Measurements from ENCODE around the gene RFT1.

RFT1 gene

GRCh38 chr3:53084310-53085001, 45.8 kb downstream of the RFT1 start:
- no peak for TF ChIP-seq GATA2 (IDR thresholded peaks at IDR 0.05; ENCODE audit: low read depth, low read length)
- TF ChIP-seq GATA3 (IDR thresholded peaks at IDR 0.05; ENCODE audit: low read depth, low read length): no peak

- TF ChIP-seq GATA3 (IDR thresholded peaks at IDR 0.05; ENCODE audit: low read depth, low read length) (no peak), GATA2 (IDR thresholded peaks at IDR 0.05; ENCODE audit: low read depth, low read length) (no peak)
Observed at GRCh38 chr3:53083949-53084309, 46.3 kb downstream of the RFT1 start.

GRCh38 chr3:53083521-53083920, 46.7 kb downstream of the RFT1 start:
- no peak for TF ChIP-seq GATA2 (IDR thresholded peaks at IDR 0.05; ENCODE audit: low read depth, low read length)
- no peak for TF ChIP-seq GATA3 (IDR thresholded peaks at IDR 0.05; ENCODE audit: low read depth, low read length)

- TF ChIP-seq GATA3 (IDR thresholded peaks at IDR 0.05; ENCODE audit: low read depth, low read length) (no peak), GATA2 (IDR thresholded peaks at IDR 0.05; ENCODE audit: low read depth, low read length) (no peak)
Observed at GRCh38 chr3:53082736-53083135, 47.5 kb downstream of the RFT1 start.

GRCh38 chr3:53081318-53081717, 48.9 kb downstream of the RFT1 start:
- TF ChIP-seq GATA3 (IDR thresholded peaks at IDR 0.05; ENCODE audit: low read depth, low read length) (no peak), GATA2 (IDR thresholded peaks at IDR 0.05; ENCODE audit: low read depth, low read length) (no peak)

- TF ChIP-seq GATA3 (IDR thresholded peaks at IDR 0.05; ENCODE audit: low read depth, low read length) (no peak), GATA2 (IDR thresholded peaks at IDR 0.05; ENCODE audit: low read depth, low read length) (no peak)
Observed at GRCh38 chr3:53080612-53081205, 49.5 kb downstream of the RFT1 start.

- TF ChIP-seq GATA3 (IDR thresholded peaks at IDR 0.05; ENCODE audit: low read depth, low read length): no peak
- no peak for TF ChIP-seq GATA2 (IDR thresholded peaks at IDR 0.05; ENCODE audit: low read depth, low read length)
Observed at GRCh38 chr3:53079791-53080555, 50.3 kb downstream of the RFT1 start.

- no peak for TF ChIP-seq GATA3 (IDR thresholded peaks at IDR 0.05; ENCODE audit: low read depth, low read length)
- TF ChIP-seq GATA2 (IDR thresholded peaks at IDR 0.05; ENCODE audit: low read depth, low read length): no peak
Observed at GRCh38 chr3:53079147-53079546, 51.1 kb downstream of the RFT1 start.

- TF ChIP-seq GATA2 (IDR thresholded peaks at IDR 0.05; ENCODE audit: low read depth, low read length) (no peak), GATA3 (IDR thresholded peaks at IDR 0.05; ENCODE audit: low read depth, low read length) (no peak)
Observed at GRCh38 chr3:53078656-53079055, 51.6 kb downstream of the RFT1 start.

- TF ChIP-seq GATA2 (IDR thresholded peaks at IDR 0.05; ENCODE audit: low read depth, low read length) (no peak), GATA3 (IDR thresholded peaks at IDR 0.05; ENCODE audit: low read depth, low read length) (no peak)
Observed at GRCh38 chr3:53077476-53078220, 52.6 kb downstream of the RFT1 start.

GRCh38 chr3:53075743-53076140, 54.5 kb downstream of the RFT1 start:
- TF ChIP-seq GATA3 (IDR thresholded peaks at IDR 0.05; ENCODE audit: low read depth, low read length) (no peak), GATA2 (IDR thresholded peaks at IDR 0.05; ENCODE audit: low read depth, low read length) (no peak)

- TF ChIP-seq GATA3 (IDR thresholded peaks at IDR 0.05; ENCODE audit: low read depth, low read length) (no peak), GATA2 (IDR thresholded peaks at IDR 0.05; ENCODE audit: low read depth, low read length) (no peak)
Observed at GRCh38 chr3:53074761-53075742, 55.2 kb downstream of the RFT1 start.

- TF ChIP-seq GATA2 (IDR thresholded peaks at IDR 0.05; ENCODE audit: low read depth, low read length): no peak
- no peak for TF ChIP-seq GATA3 (IDR thresholded peaks at IDR 0.05; ENCODE audit: low read depth, low read length)
Observed at GRCh38 chr3:53074366-53074696, 55.9 kb downstream of the RFT1 start.

Data from SH-SY5Y (cell line).